Right cardiac atrium (tissue), 5 donors: Measurements from ENCODE around the gene KRTAP4-11. TPM values are rescaled to one million over a fixed set of nuclear protein-coding genes. Genes with fewer than 3 reads are reported as not detected.

Experiments
- ATAC-seq, 2 donors: fragments of 200-7000 bp; cut with Tn5 transposase; one replicate each; pipeline versions ENCODE4 v1.8.0 to v1.9.1; 2020; ENCODE audit warnings: moderate library complexity in 2 of 2, mild to moderate bottlenecking in 1 of 2
- DNase-seq, 3 donors: peaks; one replicate each; pipeline ENCODE4 v3.0.0-alpha.2; 2020
- H3K27ac ChIP-seq: one replicate; pipeline ENCODE4 v1.5.1; 2013; ENCODE audit warnings: mild to moderate bottlenecking, low read length, control low read depth, moderate library complexity
- H3K27me3 ChIP-seq: one replicate; pipeline ENCODE4 v1.6.1; 2013; ENCODE audit not compliant: control insufficient read depth, insufficient read depth
- H3K4me1 ChIP-seq: one replicate; pipeline ENCODE4 v1.6.1; 2013; ENCODE audit warnings: low read length; ENCODE audit not compliant: control insufficient read depth, insufficient read depth
- H3K4me3 ChIP-seq: one replicate; pipeline ENCODE4 v1.5.1; 2013; ENCODE audit warnings: low read length, control low read depth
- H3K9me3 ChIP-seq: one replicate; pipeline ENCODE4 v1.6.1; 2013; ENCODE audit warnings: low read length; ENCODE audit not compliant: control insufficient read depth
- WGBS: extraction: QIAGEN DNeasy Blood & Tissue Kit; methylation state at CpG from one replicate; pipeline ENCODE4 v1.1.7; 2013; 5-methylcytosine and 5-hydroxymethylcytosine counted together
- intact Hi-C, 4 donors: fragments of 100-400 bp; cut with DNase I; formaldehyde crosslinking; loops; one replicate each; pipeline versions ENCODE4 v1.11.0 to v1.14.0; 2022 to 2023
- polyA plus RNA-seq: library from polyadenylated mRNA; stranded (reverse); fragments of 200-250 nt; gene quantifications from one replicate; pipeline ENCODE4 v1.2.3, GENCODE V29; 2013
- total RNA-seq, 4 donors: library from RNA; stranded (reverse); fragmentation: NEBNext Ultra II Directional; extraction: Animal tissue kit (Norgen Biotek cat#: 25700); gene quantifications; one replicate each; pipeline ENCODE4 v1.2.1, GENCODE V29; 2021
- donor health status: healthy with polysubstance abuse.
- donor health status: DM: no; HTN: yes; CAD: no.
- donor health status: DM: no; HTN: no; CAD: no.
- donor health status: DM: no; HTN: yes; CAD: no; lungs with severe emphysema.
- donor health status: DM: yes; HTN: yes; CAD: no.

Gene KRTAP4-11
- total and polyA plus RNA-seq, 5 donors: not detected

DNA sequence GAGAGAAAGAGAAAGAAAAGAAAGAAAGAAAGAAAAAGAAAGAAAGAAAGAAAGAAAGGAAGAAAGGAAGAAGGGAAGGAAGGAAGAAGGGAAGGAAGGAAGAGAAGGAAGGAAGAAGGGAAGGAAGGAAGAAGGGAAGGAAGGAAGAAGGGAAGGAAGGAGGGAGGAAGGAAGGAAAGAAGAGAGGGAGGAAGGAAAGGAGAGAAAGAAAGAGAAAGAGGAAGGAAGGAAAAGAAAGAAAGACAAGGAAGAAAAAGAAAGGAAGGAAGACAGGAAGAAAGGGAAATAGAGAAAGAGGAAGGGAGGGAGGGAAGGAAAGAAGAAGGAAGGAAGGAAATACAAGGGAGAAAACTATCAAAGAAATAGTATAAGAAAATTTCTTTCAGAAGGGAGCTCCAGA lies 41.4 kb downstream of the KRTAP4-11 start:
- H3K4me3 ChIP-seq: no peak overlapping the region
- H3K27ac ChIP-seq: no peak overlapping the region
- no peak for DNase-seq
- no peaks in the 10 kb centered on the region for H3K27me3 ChIP-seq
- intact Hi-C loops: no loop called here
- no peaks in the 10 kb centered on the region for H3K9me3 ChIP-seq
- no peak for ATAC-seq
- H3K4me1 ChIP-seq: no peaks in the 10 kb centered on the region

DNA sequence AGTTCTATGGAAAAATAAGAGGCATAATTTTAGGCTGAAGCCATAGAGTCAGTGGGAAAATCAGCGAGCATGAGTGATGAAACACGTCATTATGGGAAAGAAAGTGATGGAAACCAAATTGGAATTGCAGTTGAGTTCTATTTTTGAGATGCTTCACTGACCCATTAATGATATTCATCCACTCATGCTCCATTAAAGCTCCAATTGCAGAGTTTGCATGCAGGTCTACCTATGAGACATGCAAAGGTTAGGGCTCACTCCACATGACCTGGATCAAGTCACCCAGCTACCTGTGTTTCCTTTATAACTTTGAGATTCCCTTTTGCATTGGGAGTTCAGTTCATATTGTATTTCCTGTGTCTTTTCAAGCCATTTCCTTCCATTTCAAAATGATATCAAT lies 44.5 kb downstream of the KRTAP4-11 start:
- ATAC-seq (no peak), DNase-seq (no peak)
- H3K27me3 ChIP-seq: no peaks in the 10 kb centered on the region
- no peak overlapping the region for H3K4me3 ChIP-seq
- H3K27ac ChIP-seq: no peak overlapping the region
- H3K4me1 ChIP-seq: no peaks in the 10 kb centered on the region
- intact Hi-C loops: no loop called here
- H3K9me3 ChIP-seq: no peaks in the 10 kb centered on the region
- WGBS: 86% methylated on average over 2 of the region's 2 CpGs

DNA sequence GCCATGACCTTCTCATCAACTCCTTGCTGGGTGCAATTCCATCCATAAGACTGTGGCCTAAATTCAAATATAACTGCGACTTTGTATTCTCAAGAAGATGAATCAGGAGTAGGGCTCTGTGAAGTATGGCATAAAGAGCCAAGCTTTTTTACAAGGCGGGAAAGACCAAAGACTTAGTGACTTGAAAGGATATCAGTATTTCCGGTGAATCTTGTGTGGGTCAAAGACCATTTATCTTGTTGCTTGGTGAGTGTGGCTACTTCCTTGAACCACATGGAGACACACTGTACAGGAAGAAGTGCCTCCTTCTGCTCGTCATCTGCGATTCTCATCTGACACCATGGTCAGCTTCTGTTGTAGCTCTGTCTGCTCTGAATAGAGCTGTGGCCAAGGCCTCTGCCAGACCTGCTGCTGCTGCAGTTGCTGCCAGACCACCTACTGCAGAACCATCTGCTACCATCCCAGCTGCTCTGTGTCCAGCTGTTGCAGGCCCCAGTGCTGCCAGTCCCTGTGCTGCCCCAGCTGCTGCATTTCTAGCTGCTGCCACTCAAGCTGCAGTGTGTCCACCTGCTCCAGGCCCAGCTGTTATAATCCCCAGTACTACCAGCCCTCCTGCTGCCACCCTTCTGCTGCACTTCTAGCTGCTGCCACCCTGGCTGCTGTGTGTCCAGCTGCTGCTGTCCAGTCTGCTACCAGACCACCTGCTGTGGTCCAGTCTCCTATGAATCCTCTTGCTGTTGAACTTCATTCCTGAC lies 46.4 kb downstream of the KRTAP4-11 start:
- WGBS: 78% methylated on average over 5 of the region's 5 CpGs
- H3K4me3 ChIP-seq: no peak overlapping the region
- H3K9me3 ChIP-seq: no peaks in the 10 kb centered on the region
- H3K4me1 ChIP-seq: no peaks in the 10 kb centered on the region
- H3K27ac ChIP-seq: no peak overlapping the region
- peaks cover 3% of the 10 kb centered on the region for H3K27me3 ChIP-seq
- DNase-seq (no peak), ATAC-seq (no peak)
- intact Hi-C loops: no loop called here

DNA sequence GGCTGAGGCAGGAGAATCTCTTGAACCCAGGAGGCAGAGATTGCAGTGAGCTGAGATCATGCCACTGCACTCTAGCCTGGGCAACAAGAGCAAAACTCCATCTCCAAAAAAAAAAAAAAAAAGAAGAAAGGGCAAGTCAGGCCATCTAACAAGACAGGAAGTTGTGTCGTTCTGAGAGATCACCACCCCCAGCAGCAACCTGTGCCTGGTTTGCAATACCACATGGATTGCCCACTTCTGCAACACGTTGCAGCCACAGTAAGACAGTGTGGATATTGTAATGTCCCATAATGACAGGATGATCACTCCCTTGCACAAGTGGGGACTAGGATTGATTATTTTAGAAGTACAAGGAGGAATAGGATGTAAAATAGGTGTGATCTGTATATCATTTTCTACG lies 49.1 kb downstream of the KRTAP4-11 start:
- DNase-seq (no peak), ATAC-seq (no peak)
- H3K4me3 ChIP-seq: no peak overlapping the region
- peaks cover 3% of the 10 kb centered on the region for H3K27me3 ChIP-seq
- intact Hi-C loops: no loop called here
- no peaks in the 10 kb centered on the region for H3K9me3 ChIP-seq
- WGBS: 74% methylated on average over 3 of the region's 3 CpGs
- H3K4me1 ChIP-seq: no peaks in the 10 kb centered on the region
- no peak overlapping the region for H3K27ac ChIP-seq

DNA sequence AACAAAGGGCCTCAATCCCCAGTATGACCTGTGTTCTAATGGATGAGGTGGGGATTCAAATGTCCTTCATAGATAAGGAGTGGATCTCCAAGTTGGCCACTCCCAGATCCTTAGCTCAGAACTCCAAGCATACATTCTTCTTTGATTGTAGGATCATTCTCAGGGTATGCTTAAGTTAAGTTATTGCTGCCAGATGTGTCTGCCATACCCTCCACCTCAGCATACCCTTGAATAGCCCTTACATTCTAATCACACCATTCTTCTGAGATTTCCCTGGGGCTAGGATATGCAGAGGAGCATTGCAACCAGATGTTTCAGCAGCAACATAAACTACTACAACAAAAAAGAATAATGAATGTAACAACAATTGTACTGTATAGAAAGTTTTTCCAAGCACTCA lies 50.9 kb downstream of the KRTAP4-11 start:
- H3K4me1 ChIP-seq: no peaks in the 10 kb centered on the region
- peaks cover 3% of the 10 kb centered on the region for H3K27me3 ChIP-seq
- intact Hi-C loops: no loop called here
- H3K9me3 ChIP-seq: no peaks in the 10 kb centered on the region
- DNase-seq (no peak), ATAC-seq (no peak)
- H3K4me3 ChIP-seq: no peak overlapping the region
- no peak overlapping the region for H3K27ac ChIP-seq

Other genes starting within 250 kb of the KRTAP4-11 start
Only the 30 nearest of the 38 such genes appear.
- gene KRT40, start 134.0 kb downstream of the KRTAP4-11 start, total RNA-seq: not detected
- not detected for gene KRT40, start 134.0 kb downstream of the KRTAP4-11 start, polyA plus RNA-seq
- gene KRTAP3-3, start 124.2 kb downstream of the KRTAP4-11 start, total RNA-seq: not detected
- not detected for gene KRTAP3-3, start 124.2 kb downstream of the KRTAP4-11 start, polyA plus RNA-seq
- gene KRTAP3-2, start 118.5 kb downstream of the KRTAP4-11 start, total RNA-seq: not detected
- gene KRTAP3-2, start 118.5 kb downstream of the KRTAP4-11 start, polyA plus RNA-seq: not detected
- not detected for gene KRTAP3-1, start 109.2 kb downstream of the KRTAP4-11 start, total RNA-seq
- gene KRTAP3-1, start 109.2 kb downstream of the KRTAP4-11 start, polyA plus RNA-seq: not detected
- not detected for gene KRTAP1-5, start 91.2 kb downstream of the KRTAP4-11 start, total RNA-seq
- not detected for gene KRTAP1-5, start 91.2 kb downstream of the KRTAP4-11 start, polyA plus RNA-seq
- gene KRTAP1-4, start 88.2 kb downstream of the KRTAP4-11 start, total RNA-seq: not detected
- gene KRTAP1-4, start 88.2 kb downstream of the KRTAP4-11 start, polyA plus RNA-seq: not detected
- gene KRTAP1-3, start 83.5 kb downstream of the KRTAP4-11 start, total RNA-seq: not detected
- gene KRTAP1-3, start 83.5 kb downstream of the KRTAP4-11 start, polyA plus RNA-seq: not detected
- gene KRTAP1-1, start 76.9 kb downstream of the KRTAP4-11 start, total RNA-seq: not detected
- not detected for gene KRTAP1-1, start 76.9 kb downstream of the KRTAP4-11 start, polyA plus RNA-seq
- gene KRTAP2-1, start 71.1 kb downstream of the KRTAP4-11 start, total RNA-seq: not detected
- not detected for gene KRTAP2-1, start 71.1 kb downstream of the KRTAP4-11 start, polyA plus RNA-seq
- gene KRTAP2-2, start 63.1 kb downstream of the KRTAP4-11 start, total RNA-seq: not detected
- not detected for gene KRTAP2-2, start 63.1 kb downstream of the KRTAP4-11 start, polyA plus RNA-seq
- not detected for gene KRTAP2-3, start 58.3 kb downstream of the KRTAP4-11 start, total RNA-seq
- gene KRTAP2-3, start 58.3 kb downstream of the KRTAP4-11 start, polyA plus RNA-seq: not detected
- gene KRTAP2-4, start 52.5 kb downstream of the KRTAP4-11 start, total RNA-seq: not detected
- not detected for gene KRTAP2-4, start 52.5 kb downstream of the KRTAP4-11 start, polyA plus RNA-seq
- not detected for gene KRTAP4-7, start 34.2 kb downstream of the KRTAP4-11 start, total RNA-seq
- not detected for gene KRTAP4-7, start 34.2 kb downstream of the KRTAP4-11 start, polyA plus RNA-seq
- gene KRTAP4-8, start 20.2 kb downstream of the KRTAP4-11 start, total RNA-seq: not detected
- not detected for gene KRTAP4-8, start 20.2 kb downstream of the KRTAP4-11 start, polyA plus RNA-seq
- not detected for gene KRTAP4-16, start 16.2 kb downstream of the KRTAP4-11 start, total RNA-seq
- gene KRTAP4-16, start 16.2 kb downstream of the KRTAP4-11 start, polyA plus RNA-seq: not detected
- gene KRTAP4-9, start 13.0 kb downstream of the KRTAP4-11 start, total RNA-seq: not detected
- gene KRTAP4-9, start 13.0 kb downstream of the KRTAP4-11 start, polyA plus RNA-seq: not detected
- gene KRTAP4-12, start 5.8 kb upstream of the KRTAP4-11 start, total RNA-seq: not detected
- not detected for gene KRTAP4-12, start 5.8 kb upstream of the KRTAP4-11 start, polyA plus RNA-seq
- gene KRTAP4-6, start 22.2 kb upstream of the KRTAP4-11 start, total RNA-seq: not detected
- not detected for gene KRTAP4-6, start 22.2 kb upstream of the KRTAP4-11 start, polyA plus RNA-seq
- not detected for gene KRTAP4-5, start 31.5 kb upstream of the KRTAP4-11 start, total RNA-seq
- gene KRTAP4-5, start 31.5 kb upstream of the KRTAP4-11 start, polyA plus RNA-seq: not detected
- gene KRTAP4-4, start 42.4 kb upstream of the KRTAP4-11 start, total RNA-seq: not detected
- gene KRTAP4-4, start 42.4 kb upstream of the KRTAP4-11 start, polyA plus RNA-seq: not detected
- not detected for gene KRTAP4-3, start 49.8 kb upstream of the KRTAP4-11 start, total RNA-seq
- gene KRTAP4-3, start 49.8 kb upstream of the KRTAP4-11 start, polyA plus RNA-seq: not detected
- not detected for gene KRTAP4-2, start 59.8 kb upstream of the KRTAP4-11 start, total RNA-seq
- gene KRTAP4-2, start 59.8 kb upstream of the KRTAP4-11 start, polyA plus RNA-seq: not detected
- not detected for gene KRTAP4-1, start 66.5 kb upstream of the KRTAP4-11 start, total RNA-seq
- not detected for gene KRTAP4-1, start 66.5 kb upstream of the KRTAP4-11 start, polyA plus RNA-seq
- gene KRTAP9-1, start 71.5 kb upstream of the KRTAP4-11 start, total RNA-seq: not detected
- gene KRTAP9-1, start 71.5 kb upstream of the KRTAP4-11 start, polyA plus RNA-seq: not detected
- not detected for gene KRTAP9-2, start 108.3 kb upstream of the KRTAP4-11 start, total RNA-seq
- gene KRTAP9-2, start 108.3 kb upstream of the KRTAP4-11 start, polyA plus RNA-seq: not detected
- gene KRTAP9-3, start 114.1 kb upstream of the KRTAP4-11 start, total RNA-seq: not detected
- not detected for gene KRTAP9-3, start 114.1 kb upstream of the KRTAP4-11 start, polyA plus RNA-seq
- not detected for gene KRTAP9-8, start 119.6 kb upstream of the KRTAP4-11 start, total RNA-seq
- not detected for gene KRTAP9-8, start 119.6 kb upstream of the KRTAP4-11 start, polyA plus RNA-seq
- gene KRTAP9-4, start 131.3 kb upstream of the KRTAP4-11 start, total RNA-seq: not detected
- not detected for gene KRTAP9-4, start 131.3 kb upstream of the KRTAP4-11 start, polyA plus RNA-seq
- not detected for gene KRTAP9-9, start 137.0 kb upstream of the KRTAP4-11 start, total RNA-seq
- not detected for gene KRTAP9-9, start 137.0 kb upstream of the KRTAP4-11 start, polyA plus RNA-seq
- not detected for gene KRTAP9-6, start 147.0 kb upstream of the KRTAP4-11 start, total RNA-seq
- not detected for gene KRTAP9-6, start 147.0 kb upstream of the KRTAP4-11 start, polyA plus RNA-seq